Measurements from ENCODE around the gene IER2.
"Not testable (repeated sequence)": the region's sequence is repeated elsewhere in the genome, so short reads cannot be mapped to it uniquely, and the experiment has no call there.

IER2 gene

GRCh38 chr19:13138171-13138915, 11.9 kb upstream of the IER2 start:
- no peak for DNase-seq (ENCODE audit: low read depth in 2 of 2, low spot score in 1 of 2)

- DNase-seq (ENCODE audit: low read depth in 2 of 2, low spot score in 1 of 2), result no peak
Measured at GRCh38 chr19:13138916-13139198, 11.4 kb upstream of the IER2 start.

- no peak for DNase-seq (ENCODE audit: low read depth in 2 of 2, low spot score in 1 of 2)
Measured at GRCh38 chr19:13139633-13140311, 10.4 kb upstream of the IER2 start.

GRCh38 chr19:13146763-13147563, 3.2 kb upstream of the IER2 start:
- no peak for DNase-seq (ENCODE audit: low read depth in 2 of 2, low spot score in 1 of 2)

- not testable (repeated sequence) for DNase-seq (ENCODE audit: low read depth in 2 of 2, low spot score in 1 of 2)
Measured at GRCh38 chr19:13149173-13149627, 1.0 kb upstream of the IER2 start.

DNA sequence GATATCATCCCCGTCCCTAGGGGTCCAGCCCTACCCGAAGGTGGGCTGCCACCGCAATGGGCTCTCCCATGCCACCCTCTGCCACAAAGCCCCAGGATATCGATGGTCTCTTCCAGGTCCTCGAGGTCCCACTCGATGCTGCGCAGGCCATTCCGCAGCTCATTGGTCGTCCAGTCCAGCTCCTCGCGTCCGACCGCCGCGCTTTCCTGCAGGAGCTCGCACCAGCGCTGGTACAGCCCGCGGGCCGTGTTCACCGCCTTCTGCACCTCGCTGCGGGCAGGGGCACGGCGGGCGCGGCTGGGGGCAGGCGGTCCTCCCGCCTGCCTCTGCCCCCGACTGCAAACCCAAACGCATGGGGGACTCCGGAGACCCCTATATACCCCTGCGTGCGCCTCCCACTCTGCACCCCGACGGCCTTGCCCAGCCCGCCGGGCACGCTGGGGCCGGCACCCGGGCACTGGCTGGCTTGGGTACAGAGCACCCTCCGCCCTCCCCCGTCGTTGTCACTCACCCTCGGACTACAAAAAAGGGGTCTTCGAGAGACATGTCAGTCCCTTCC, 504 bp upstream of the IER2 start:
- no peak for DNase-seq (ENCODE audit: low read depth in 2 of 2, low spot score in 1 of 2)

GRCh38 chr19:13150931-13151604, 857 bp downstream of the IER2 start:
- DNase-seq (ENCODE audit: low read depth in 2 of 2, low spot score in 1 of 2), result no peak

- peak; percentile 93 to 94 for DNase-seq (ENCODE audit: low read depth in 2 of 2, low spot score in 1 of 2)
Measured at GRCh38 chr19:13151605-13152355, 1.6 kb downstream of the IER2 start.

DNA sequence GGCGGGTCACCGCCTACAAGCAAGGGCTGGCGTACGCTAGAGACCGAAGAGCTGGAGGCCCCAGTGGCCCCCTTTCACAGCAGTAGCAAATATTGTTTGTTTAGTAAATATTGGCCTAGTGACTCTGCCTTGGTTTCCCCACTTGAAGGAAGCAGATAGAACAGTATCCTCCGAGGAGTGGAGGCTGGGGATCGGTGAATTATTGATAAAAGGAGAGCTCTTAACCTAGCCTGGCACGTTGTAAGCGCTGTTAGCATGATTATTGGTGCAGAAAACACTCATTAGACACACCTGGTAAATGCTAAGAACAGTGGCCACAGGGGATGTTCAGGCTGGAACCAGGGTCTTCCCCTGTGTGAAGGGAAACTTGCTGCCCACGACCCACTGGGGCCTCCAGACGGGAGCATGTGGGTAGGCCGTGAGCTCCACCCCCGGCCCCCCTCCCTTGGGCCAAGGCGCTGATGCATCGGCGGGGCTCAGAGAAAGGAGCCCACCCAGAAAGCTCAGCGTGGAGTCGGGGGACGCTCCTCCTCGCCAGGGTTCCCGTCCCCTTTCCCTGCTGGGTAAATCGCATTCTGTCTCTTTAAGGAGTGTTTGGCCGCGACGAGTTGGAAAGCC, 2.3 kb downstream of the IER2 start:
- no peak for DNase-seq (ENCODE audit: low read depth in 2 of 2, low spot score in 1 of 2)

GRCh38 chr19:13152974-13153568, 2.9 kb downstream of the IER2 start:
- peak; percentile 97 for DNase-seq (ENCODE audit: low read depth in 2 of 2, low spot score in 1 of 2)

GRCh38 chr19:13153569-13154240, 3.5 kb downstream of the IER2 start:
- DNase-seq (ENCODE audit: low read depth in 2 of 2, low spot score in 1 of 2), result no peak

GRCh38 chr19:13154241-13154778, 4.1 kb downstream of the IER2 start:
- DNase-seq (ENCODE audit: low read depth in 2 of 2, low spot score in 1 of 2), result no peak

DNA sequence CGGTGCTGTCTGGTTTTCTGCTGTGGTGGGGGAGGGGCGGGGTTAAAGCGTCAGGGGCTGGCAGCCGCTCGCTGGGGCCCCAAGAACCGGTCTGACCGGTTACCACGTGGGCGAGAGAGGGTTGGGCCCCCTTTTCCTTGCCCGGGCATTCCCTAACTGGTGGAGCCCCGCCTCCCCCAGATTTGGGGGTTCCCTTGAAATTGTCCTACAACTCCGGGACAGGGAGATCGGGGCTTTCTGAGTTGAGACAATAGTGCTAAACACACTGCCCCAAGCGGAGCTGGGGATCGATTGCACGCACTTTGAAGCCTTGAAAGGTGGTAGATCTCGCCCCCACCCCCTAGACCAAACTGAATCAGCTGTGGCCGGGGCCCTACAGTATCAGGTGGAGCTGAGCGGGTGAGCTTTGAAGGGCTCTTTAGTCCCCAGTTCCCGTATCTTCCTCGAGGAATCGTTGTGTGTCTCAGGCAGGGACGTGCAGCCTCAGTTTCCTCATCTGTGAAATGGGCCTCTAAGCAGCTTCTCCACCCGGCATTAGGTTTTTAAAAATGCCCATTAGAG, 4.8 kb downstream of the IER2 start:
- DNase-seq (ENCODE audit: low read depth in 2 of 2, low spot score in 1 of 2), result peak in 1 of 2 donors; percentile 65

DNA sequence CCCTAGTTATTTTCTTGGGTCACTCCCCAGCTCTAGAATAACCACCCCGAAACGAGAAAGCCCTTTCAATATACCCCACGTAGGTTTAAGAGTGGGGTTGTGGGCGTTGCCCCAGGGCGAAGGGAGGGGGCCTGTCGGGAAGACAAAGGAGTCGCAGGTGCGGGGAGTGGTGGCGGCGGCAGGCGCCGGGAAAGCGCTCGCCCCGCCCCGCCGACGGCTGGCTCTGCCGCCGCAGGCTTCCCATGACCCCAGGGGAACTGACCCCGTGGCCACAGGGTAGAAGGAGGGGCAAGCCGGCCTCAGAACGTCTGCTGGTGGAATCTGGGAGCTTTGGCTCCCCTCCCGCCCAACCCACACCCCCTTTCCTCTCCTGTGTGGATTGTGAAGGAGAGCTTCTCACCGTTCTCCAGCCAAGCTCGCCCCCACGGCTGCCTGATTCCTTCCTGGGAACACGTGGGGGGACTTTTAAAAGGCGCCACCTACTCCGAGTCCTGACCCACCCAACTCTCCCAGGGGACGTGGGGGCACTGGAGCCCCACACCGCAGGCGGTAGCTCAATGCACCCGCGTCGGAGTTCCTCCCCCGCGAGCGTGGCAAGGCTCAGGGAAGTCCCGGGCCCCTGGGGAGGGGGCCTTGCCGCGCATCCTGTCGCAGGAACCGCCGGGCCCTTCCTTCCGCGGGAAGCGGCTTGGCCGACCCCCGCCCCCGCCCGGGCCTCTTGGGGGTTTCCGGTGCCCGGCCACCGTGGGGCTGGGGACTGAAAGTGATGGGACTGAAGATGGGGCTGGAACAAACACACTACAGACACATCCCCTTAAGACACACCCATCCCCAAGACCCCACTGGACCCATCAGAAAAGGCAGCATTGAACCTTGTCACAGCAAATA, 5.5 kb downstream of the IER2 start:
- peak in 1 of 2 donors; percentile 57 for DNase-seq (ENCODE audit: low read depth in 2 of 2, low spot score in 1 of 2)

GRCh38 chr19:13159713-13160112, 9.5 kb downstream of the IER2 start:
- no peak for DNase-seq (ENCODE audit: low read depth in 2 of 2, low spot score in 1 of 2)

DNA sequence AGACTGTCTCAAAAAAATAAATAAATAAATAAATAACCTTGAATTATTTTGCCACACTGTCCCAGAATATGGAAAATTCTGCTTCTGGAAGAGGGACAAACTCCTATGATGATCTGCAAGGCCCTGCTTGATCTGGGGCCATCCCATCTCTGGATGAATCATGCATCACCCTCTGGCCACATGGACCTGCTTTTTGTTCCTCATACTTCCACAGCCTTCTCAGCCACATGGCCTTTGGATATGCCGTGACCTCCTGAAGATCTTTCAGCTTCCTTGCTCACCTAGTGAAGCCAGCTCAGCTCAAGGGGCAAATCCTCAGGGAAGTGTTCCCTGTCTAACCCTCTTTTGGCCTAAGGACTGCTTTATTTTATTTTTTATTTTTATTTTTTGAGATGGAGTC, 10.3 kb downstream of the IER2 start:
- DNase-seq (ENCODE audit: low read depth in 2 of 2, low spot score in 1 of 2), result no peak

All from stimulated activated CD8-positive, alpha-beta memory T cell treated with anti-CD3 and anti-CD28 coated beads, Interleukin-4, amount 100 ng/mL, for 1 hour (primary cell).